ENCODE measurements around the gene PPP1R14C.

DNA sequence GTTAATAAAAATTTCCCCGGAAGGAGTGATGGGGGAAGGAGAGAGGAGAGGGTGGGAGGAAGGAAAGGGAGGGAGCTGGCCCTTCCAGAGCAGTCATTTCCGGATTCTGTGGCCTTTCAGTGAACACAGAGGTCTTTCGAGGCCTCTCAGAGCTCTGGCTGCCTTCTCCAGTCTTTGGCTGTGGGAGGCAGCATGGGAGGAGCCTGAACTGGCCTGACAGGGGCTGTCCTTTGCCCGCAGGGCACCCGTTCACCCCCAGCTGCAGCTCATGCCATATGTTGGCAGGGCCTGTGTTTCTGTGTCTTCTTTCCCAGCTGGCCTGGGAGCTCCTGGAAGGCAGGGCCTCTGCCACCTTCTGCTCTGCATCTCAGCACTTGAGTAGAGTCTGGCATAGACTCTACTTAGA is 95.5 kb downstream of the PPP1R14C start:
- TF ChIP-seq ZC3H11A (IDR thresholded peaks at IDR 0.05) = no peak
- TF ChIP-seq PHF8 (IDR thresholded peaks at IDR 0.05; ENCODE audit: borderline replicate concordance, low read depth) = no peak
- TF ChIP-seq, protein P1, sequence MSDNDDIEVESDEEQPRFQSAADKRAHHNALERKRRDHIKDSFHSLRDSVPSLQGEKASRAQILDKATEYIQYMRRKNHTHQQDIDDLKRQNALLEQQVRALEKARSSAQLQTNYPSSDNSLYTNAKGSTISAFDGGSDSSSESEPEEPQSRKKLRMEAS (IDR thresholded peaks at IDR 0.05) = no peak
- TF ChIP-seq POLR2A (IDR thresholded peaks at IDR 0.05; ENCODE audit: low read length) = no peak
- TF ChIP-seq, protein P2, sequence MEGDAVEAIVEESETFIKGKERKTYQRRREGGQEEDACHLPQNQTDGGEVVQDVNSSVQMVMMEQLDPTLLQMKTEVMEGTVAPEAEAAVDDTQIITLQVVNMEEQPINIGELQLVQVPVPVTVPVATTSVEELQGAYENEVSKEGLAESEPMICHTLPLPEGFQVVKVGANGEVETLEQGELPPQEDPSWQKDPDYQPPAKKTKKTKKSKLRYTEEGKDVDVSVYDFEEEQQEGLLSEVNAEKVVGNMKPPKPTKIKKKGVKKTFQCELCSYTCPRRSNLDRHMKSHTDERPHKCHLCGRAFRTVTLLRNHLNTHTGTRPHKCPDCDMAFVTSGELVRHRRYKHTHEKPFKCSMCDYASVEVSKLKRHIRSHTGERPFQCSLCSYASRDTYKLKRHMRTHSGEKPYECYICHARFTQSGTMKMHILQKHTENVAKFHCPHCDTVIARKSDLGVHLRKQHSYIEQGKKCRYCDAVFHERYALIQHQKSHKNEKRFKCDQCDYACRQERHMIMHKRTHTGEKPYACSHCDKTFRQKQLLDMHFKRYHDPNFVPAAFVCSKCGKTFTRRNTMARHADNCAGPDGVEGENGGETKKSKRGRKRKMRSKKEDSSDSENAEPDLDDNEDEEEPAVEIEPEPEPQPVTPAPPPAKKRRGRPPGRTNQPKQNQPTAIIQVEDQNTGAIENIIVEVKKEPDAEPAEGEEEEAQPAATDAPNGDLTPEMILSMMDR (IDR thresholded peaks at IDR 0.05) = no peak
- no peak for TF ChIP-seq REST (IDR thresholded peaks at IDR 0.05)
- no peak for TF ChIP-seq EHMT2 (IDR thresholded peaks at IDR 0.05; ENCODE audit: low read depth)
- no peak for TF ChIP-seq HDAC2 (IDR thresholded peaks at IDR 0.05)
- TF ChIP-seq MYC (IDR thresholded peaks at IDR 0.05; ENCODE audit: borderline replicate concordance, low read length) = no peak
- no peak for TF ChIP-seq RAD21 (conservative IDR thresholded peaks at IDR 0.05 in 1 of 2, IDR thresholded peaks at IDR 0.05 in 1 of 2)
- TF ChIP-seq CHD4 (IDR thresholded peaks at IDR 0.05; ENCODE audit: borderline replicate concordance) = no peak
